ENCODE data around the gene GMDS.
"Not testable (repeated sequence)": the region's sequence is repeated elsewhere in the genome, so short reads cannot be mapped to it uniquely, and the experiment has no call there.

Gene GMDS

DNA sequence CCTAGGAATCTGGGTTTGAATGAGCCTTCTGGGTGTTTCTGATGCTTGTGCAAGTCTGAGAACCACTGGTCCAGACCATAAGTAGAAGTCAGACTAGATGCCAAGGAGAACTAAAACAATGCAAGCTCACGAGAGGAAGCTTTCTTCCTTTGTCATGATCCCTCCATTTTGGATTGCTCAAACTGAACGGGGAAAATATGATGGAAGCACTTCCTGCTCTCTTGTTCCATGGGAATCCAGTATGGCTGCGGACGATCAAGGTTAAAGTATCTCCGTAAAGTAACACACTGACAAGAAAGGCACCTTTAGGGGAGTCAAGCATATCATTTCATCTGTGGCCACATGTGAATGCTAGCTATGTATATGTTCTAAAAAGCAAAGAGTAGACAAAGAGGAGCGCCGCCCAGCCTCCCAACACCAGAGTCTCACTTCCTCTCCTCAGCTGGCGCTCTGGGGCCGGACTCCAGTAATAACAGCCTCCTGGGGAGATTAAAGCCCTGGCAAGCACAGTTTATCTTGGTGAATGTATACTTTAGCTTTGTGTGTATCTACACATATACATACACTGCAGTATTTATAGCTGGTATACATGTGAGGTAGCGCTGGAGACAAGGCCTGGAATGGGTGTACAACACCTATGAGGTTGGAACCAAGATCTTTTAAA lies 547.6 kb downstream of the GMDS start:
- no peak for DNase-seq

DNA sequence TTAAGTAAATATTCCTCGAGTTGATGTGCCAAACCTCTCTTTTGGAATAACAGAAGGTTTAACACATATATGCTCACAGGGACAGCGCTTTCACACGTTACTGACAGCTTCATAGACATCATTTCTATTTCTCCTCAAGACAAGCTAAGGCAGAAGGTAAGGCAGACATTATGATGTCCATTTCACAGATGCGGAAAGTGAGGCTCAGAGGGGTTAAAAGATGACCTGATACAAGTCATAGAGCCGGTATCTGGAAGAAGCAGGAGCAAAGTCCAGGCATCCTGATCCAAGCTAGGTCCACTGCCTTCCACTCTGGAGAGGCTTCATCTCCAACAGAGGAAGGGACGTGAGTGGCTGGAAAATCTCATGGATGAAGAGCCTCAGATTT lies 548.9 kb downstream of the GMDS start:
- no peak for DNase-seq

DNA sequence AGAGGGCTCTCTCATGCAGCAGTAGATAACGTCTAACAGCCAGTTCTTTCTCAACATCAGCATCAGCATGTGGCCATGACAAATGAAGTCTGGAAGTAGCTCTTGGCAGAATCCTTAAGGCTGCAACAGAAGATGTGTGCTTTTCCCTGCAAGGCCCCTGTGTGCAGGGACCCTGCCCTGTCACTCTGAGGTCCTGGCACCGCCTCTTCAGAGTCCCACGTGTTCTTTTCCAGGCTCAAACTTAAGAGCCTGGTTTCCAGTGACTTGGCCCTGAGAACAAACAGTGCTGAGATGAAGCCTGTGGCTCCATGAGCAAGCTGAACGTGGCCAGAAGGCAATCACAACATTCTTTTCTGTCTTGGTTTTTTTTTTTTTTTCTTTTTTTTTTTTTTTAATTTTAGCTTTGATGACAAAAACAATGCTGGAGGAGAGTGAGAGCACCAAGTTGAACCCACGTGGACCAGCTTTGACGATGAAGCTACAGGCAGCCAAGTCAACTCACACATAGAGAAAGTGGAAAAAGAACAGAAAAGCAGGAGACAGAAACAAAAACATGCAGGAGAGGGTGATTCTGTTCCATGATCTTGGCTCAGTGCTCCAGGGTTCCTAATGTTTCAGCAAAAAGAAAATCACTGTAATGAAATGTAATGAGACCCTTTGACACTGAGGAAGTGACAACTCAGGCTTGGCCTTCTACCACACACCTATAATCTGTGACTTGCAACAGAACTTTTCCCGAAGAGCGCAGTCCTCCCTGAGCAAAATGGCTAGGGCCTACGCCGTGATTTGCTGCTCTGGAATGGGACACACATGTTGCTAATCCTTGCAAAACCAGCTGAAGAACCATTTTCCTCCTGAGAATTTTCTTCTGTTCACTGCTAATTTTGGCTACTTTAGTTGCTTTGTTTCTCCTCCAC lies 549.6 kb downstream of the GMDS start:
- no peak for DNase-seq

DNA sequence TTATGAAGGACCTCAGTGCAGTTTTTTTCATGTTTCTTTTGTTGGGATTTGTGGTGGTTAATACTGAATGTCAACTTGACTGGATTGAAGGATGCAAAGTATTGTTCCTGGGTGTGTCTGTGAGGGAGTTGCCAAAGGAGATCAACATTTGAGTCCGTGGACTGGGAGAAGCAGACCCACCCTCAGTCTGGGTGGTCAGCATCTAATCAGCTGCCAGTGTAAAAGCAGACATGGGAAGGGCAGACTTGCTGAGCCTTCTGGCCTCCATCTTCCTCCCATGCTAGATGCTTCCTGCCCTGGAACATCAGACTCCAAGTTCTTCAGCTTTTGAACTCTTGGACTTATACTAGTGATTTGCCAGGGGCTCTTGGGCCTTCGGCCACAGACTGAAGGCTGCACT lies 553.6 kb downstream of the GMDS start:
- DNase-seq, result not testable (repeated sequence)

DNA sequence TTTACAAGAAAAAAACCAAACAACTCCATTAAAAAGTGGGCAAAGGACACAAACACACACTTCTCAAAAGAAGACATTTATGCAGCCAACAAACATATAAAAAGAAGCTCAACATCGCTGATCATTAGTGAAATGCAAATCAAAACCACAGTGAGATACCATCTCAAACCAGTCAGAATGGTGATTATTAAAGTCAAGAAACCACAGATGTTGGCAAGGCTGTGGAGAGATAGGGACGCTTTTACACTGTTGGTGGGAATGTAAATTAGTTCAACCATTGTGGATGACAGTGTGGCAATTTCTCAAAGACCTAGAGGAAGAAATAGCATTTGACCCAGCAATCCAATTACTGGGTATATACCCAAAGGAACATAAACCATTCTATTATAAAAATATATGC lies 554.7 kb downstream of the GMDS start:
- DNase-seq, result not testable (repeated sequence)

DNA sequence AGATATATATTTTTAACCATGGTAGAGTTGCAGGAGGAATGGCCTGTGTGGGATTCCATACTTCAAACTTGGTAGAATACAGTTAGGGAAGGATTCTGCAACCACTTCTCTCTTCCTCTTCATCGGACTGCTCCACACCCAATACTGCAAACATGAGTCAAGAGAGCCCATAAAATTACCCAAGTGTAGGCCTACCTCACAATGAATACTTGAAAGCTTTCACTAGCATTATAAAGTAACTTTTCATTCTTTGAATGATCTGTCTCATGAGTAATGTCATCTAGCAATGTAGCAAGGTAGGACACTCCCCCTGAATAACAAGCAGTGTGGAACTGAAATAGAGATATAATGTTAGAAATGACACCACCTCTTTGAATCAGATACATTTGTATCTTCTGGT lies 556.3 kb downstream of the GMDS start:
- DNase-seq, result no peak

DNA sequence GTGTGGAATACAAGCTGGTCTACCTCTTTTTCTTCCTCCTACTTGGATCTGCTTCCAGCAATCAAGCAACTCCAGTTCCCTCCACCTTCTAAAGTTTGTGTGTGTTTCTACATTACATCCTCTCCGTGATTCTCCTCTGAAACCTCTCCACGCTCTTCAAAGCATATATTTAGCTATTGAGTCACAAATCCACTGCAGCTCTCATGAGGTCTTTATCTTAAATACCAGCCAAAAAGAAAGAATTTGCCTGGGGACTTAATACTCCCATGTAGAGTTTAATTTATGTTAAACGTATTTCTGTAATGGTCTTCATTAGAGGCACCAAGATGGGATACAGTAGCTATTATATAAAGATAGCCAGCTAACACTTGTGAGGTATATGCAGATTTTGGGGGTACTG lies 557.0 kb downstream of the GMDS start:
- DNase-seq, result no peak

DNA sequence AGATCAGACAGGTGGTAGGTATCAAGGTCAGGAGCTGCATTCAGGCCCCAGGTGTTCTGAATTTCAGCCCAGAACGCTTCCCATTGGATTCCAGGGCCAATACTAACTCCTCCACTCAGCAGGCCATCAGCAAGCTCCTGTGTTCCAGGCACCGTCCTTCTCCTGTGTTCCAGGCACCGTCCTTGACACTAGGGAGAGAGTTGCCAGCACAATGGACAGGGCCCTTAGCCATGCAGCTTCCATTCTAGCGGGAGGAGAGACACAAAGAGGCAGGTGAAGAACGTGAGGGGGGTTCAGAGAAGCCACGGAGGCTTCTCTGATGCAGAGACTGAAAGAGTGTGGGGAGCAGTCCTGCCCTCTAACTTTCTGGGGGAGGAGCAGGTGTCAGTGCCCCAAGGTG lies 558.0 kb downstream of the GMDS start:
- DNase-seq, result no peak

DNA sequence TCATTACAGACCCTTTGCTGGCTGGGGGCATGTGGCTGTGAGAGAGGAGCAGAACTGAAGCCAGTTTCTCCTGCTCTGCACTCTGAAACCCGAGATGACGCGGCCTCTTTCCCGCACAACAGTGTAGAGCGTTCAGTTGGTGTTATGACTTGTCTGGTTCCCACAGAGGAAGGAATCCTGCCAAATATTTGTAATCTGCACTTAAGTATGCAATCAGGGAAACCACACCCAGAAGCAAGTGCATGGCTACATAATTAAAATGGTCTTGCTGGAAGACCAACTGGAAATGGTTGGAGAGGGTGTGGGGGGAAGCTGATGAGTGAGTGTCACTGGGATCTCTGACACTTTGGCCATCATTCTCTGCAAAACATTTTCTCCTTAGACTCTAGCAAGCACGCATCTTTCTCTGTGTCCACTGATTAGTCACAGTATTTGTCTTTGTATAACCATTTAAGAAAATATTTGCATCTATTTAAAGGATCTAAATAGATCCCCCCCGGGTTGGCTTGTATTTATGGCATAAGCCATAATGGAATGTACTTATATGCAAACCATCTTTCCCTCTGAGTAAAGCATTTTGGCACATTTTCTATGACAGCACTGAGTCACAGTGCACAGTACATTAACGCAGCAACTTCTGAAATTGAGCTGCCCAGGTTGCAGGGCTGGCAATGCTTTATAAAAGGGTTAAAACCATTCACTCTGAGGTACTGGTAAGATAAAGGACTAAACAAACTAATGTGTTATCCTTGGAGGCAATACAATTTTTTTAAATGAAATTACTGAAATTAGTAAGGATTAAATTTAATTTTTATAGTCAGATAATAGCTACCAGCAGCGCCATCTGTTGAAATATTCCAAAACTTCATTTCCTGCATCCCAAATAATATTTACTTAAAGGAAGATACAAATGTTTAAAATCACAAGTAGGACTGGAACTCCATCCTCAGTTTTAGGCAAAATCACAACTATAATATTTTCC lies 559.0 kb downstream of the GMDS start:
- DNase-seq, result no peak

DNA sequence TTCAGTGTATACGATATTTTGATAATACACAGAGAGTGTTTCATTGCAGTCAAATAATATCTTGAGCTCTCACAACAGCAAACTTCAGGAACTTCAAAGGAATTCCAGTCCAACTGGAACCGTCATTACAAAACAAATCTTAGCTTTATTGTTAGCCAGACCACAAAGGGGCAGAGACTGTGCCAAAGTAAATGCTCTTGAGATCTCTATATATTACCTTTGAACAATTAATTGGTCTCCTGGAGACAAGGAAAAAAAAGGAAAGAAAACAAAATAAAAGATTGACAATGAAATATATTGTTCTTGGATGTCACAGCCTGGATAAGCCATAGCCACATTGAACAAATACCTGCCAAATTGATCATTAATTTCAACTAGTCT lies 565.7 kb downstream of the GMDS start:
- no peak for DNase-seq

DNA sequence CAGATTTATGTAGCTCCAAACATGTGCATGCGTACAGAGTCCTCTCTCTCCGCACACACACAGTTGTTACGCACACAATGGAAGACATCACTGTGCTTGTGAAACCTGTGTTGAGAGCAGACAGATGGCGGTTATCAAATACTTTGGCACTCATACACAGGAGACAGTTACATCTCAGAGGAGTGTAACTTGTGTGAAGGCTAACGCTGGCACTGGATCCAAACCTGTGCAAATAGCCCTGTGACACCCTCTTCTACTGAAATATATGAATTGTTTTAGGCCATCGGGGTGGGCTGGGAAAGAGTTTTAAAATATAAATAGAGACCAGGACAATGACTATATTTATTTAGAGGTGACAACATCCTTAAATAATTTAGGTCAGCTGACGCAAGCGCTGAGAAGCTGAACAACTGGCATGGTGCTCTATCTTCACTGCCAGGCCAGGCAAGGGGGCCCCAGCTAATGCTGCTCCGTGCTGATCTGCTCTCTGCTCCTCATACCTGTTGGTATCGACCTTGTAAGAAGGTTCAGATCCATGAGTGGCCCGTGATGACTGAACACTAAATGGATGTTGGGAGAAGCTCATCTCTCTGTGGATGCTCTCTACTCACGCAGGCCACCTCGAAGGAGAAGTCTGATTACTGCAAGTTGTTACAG lies 566.2 kb downstream of the GMDS start:
- no peak for DNase-seq

DNA sequence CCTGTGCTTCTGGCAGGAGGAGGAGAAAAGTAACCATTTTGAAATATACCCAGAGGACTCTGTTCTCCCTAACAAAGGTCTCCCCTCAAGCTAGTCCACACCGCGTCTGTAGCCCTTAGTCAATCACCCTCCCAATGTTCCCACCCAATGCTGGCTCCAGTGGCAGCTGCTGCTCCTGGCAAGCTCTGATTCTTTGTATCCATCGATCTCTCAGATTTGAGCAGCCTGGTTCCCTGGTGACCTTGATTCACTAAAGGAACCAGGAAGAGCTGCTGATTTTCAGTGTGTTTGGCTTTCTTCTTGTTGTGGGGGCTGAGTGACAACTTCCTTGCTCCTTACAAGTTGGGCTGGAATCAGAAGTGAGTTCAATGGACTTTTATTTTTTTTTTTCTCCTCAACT lies 567.2 kb downstream of the GMDS start:
- DNase-seq, result no peak

DNA sequence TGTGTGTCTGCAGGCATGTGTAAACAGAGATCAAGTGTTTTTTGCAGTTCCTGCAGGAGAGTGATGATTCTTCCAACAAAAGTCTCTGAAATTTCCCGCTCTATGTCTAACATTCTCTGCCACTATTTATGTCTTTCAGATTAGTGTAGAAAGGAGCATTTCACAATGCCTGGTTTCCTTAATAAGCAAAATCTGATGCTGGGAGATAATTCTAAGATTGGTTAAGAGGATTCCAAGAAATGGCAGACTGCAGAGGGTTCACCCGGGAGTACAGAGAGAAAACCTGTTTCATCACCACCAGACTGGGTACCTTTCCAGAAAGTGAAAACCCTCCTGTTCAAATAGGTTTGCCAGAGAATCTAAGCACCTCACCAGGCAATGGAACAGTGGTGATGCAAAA lies 573.0 kb downstream of the GMDS start:
- no peak for DNase-seq

DNA sequence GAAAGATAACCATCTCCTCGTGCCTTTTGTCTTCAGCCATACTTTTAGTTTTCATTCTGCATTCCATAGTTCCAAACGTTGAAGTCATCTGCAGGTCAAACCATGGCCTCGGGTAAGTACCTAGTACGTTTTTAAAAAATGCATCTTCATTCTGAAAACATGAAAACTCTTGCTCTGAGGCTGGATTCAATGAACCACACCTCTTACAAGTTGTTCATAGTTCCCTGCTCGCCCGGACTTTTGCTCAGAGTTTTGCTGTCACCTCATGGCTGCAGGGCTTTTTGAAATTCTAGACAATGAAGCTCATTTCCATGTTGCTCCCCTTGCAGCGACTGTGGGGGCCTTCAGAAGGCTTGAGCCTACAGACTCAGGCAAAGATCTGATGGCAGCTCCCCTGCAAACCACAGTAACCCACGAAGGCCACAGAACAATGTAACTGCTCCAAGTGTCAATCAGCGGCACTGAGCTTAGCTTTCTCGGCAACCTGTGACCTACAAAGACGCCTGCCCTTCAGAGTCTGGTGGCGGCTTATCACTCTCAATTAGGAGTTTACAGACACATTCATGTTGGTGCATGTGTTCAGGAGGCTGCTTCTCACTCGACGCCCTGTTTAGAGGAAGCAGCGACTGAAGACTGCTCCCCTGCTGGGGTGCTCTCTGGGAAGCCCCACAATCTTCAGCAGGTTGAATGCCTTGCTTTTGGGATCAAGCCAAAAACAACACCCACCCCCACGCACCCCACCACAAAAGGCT lies 574.5 kb downstream of the GMDS start:
- no peak for DNase-seq

DNA sequence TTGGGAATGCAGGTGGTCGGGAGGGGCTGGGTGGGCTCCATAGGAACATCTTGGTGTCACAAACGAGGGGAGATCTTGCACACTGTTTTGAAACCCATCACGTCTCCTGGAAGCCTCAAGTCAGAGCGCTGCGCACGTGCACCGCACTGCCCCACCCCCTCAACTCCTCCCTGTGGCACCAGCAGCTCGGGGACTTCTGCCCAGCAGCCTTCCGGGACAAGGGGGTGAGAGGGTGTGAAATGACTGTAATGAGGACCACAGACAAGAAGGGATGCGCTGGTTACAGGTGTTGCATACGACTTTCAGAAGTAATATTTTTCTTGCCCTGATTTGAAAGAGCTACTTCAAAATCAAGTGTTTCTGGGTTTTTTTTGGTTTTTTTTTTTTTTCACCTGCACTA lies 575.4 kb downstream of the GMDS start:
- DNase-seq, result no peak

DNA sequence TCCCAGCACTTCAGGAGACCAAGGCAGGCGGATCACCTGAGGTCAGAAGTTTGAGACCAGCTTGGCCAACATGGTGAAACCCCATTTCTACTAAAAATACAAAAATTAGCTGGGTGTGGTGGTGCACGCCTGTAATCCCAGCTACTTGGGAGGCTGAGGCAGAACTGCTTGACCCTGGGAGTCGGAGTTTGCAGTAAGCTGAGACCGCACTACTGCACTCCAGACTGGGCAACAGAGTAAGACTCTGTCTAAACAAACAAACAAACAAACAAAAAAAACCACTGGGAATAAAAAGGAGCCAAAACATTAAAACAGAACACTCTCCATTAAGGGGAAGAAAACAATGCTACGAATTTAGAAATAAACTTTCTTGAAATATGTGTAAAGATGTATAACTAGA lies 576.9 kb downstream of the GMDS start:
- not testable (repeated sequence) for DNase-seq

DNA sequence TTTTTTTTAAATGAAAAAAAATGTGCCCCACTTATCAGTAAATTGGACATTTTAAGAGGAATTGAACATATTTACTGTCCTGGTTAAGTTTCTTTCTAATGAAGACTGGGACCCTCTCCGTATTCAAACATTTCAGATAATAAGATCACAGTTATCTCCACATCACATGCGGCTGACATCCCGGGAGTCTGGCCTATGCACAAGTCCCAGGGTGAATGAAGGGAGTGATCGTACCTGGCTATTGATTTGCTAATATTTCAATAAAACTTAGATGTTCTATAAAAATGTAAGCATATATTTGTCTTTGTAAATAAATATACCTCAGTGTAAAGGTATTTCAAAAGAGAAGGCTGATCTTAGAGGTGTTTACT lies 577.6 kb downstream of the GMDS start:
- DNase-seq, result no peak

DNA sequence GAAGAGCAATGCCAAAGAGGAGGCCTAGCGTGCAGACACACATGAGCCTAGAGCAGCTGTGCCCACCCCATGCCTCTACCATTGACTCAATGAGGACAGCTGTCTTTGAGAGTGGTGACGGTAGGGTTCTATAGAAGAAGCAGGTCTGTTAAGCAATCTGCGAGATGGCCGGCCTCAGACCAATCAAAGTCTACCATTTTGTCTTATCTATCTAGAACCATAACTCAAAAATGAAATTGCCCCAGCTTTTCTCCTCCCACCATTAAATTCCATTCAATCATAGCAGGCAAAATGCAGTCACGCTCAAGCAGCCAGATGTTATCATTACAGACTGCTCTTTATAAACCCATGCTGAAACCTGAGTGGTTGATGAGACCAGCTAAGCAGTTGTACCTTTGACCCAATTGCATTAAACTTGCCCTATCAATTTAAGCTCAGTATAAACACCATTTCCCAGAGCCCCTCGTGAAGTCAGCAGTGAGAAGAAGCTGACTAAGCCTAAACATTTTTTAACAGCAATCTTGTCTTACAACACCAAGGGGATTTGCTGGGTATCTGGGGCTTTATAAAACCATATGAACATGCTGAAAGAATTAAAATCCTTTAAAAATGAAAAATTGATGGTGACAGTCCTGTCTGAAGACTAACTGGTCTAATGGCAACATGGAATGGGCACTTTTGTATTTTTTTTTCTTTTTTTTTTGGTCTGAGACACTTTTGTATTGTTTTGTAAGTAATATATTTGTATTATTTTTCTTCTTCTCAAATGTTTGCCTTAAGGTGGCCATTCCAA lies 578.2 kb downstream of the GMDS start:
- DNase-seq, result no peak

DNA sequence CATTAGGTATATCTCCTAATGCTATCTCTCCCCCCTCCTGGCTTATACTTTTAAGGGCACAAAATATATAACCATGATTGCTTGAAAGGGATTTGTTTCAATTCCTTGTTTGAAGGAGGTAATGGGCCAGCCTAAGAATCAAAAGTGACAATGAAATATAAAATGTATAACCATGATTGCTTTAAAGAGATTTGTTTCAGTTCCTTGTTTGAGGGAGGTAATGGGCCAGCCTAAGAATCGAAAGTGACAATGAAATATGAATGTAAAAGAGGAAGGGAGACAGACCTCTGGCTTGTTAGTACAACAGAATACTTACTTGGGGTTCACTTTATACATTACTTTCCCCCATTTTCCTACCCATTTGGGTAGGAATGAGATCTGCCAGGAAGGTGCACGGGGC lies 580.2 kb downstream of the GMDS start:
- DNase-seq, result no peak

DNA sequence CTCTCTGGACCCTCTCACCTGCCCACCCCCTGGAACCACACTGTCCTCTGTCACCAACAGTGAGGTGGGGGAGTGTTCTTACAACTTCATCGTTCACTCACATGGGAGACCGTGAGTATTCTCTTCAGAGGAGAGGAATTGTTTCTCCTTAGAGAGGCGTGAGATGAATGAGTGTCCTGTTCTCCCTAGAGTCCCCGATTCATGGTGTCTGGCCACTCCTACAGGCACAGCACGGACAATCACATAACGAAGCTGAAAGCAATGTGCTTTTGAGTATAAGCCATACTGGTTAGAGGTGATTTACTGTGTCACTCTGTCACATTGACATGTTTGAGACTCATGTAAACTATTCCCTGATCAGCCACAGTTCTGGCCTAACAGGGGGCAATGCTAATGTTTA lies 581.1 kb downstream of the GMDS start:
- DNase-seq, result no peak

DNA sequence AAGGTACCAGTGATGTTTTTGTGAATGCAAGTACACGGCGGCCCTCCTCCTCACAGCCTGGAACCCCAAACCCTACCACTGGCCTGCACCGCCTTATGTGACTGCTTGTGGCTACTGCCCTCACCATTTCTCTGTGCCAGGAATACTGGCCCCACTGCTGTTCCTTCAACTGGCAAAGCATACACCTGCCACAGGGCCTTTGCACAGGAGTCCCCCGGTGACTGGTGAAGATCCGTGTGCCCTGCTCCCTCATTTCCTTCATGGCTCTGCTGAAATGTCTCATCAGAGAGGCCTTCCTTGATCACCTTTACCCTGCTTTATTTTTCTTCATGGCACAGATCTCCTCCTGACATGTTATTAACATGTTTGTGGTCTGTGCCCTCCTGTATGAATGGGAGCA lies 581.9 kb downstream of the GMDS start:
- DNase-seq, result no peak
